Heart left ventricle (tissue), 16 donors: ENCODE measurements around the gene C19orf44. TPM values are rescaled to one million over a fixed set of nuclear protein-coding genes. Genes with fewer than 3 reads are reported as not detected.
"Not testable (repeated sequence)": the region's sequence is repeated elsewhere in the genome, so short reads cannot be mapped to it uniquely, and the experiment has no call there.

Experiments
- ATAC-seq, 4 donors: fragments of 200-7000 bp; cut with Tn5 transposase; one replicate each; pipeline ENCODE4 v1.9.1; 2020 to 2022; ENCODE audit warnings: moderate library complexity in 4 of 4, mild to moderate bottlenecking in 3 of 4, moderate number of reproducible peaks in 1 of 4
- DNase-seq, 5 donors: peaks; one replicate each; pipeline ENCODE4 v3.0.0-alpha.2; 2020
- H3K27ac ChIP-seq, 12 donors: fragments of 200-600 bp; sonication (generic) in 4 of 12; one replicate each; pipeline versions ENCODE4 v1.5.0 to v1.8.0; 2016 to 2022; ENCODE audit warnings: mild to moderate bottlenecking in 2 of 12
- H3K27me3 ChIP-seq, 9 donors: fragments of 200-600 bp; sonication (generic) in 2 of 9; one replicate each; pipeline versions ENCODE4 v1.5.1 to v1.8.0; 2016 to 2022; ENCODE audit warnings: mild to moderate bottlenecking in 3 of 9
- H3K36me3 ChIP-seq, 9 donors: fragments of 200-600 bp; sonication (generic) in 2 of 9; one replicate each; pipeline versions ENCODE4 v1.5.0 to v1.8.0; 2018 to 2022; ENCODE audit warnings: mild to moderate bottlenecking in 2 of 9
- H3K4me1 ChIP-seq, 12 donors: fragments of 200-600 bp; sonication (generic) in 4 of 12; one replicate each; pipeline versions ENCODE4 v1.5.0 to v1.8.0; 2016 to 2022; ENCODE audit warnings: mild to moderate bottlenecking in 3 of 12
- H3K4me3 ChIP-seq, 12 donors: fragments of 200-600 bp; sonication (generic) in 4 of 12; one replicate each; pipeline versions ENCODE4 v1.5.0 to v1.8.0; 2017 to 2022; ENCODE audit warnings: mild to moderate bottlenecking in 9 of 12, moderate library complexity in 4 of 12
- H3K9me3 ChIP-seq, 12 donors: fragments of 200-600 bp; sonication (generic) in 4 of 12; one replicate each; pipeline versions ENCODE4 v1.5.0 to v1.8.0; 2016 to 2022; ENCODE audit warnings: mild to moderate bottlenecking in 1 of 12
- POLR2A ChIP-seq, 2 donors: fragments of 450-650 bp; IDR thresholded peaks; one replicate each; pipeline ENCODE4 v1.6.1; 2017; ENCODE audit warnings: antibody characterized with exemption in 2 of 2, mild to moderate bottlenecking in 2 of 2, moderate library complexity in 2 of 2
- WGBS, 4 donors: extraction: QIAGEN DNeasy Blood & Tissue Kit in 2 of 4; methylation state at CpG; one replicate each; pipeline versions ENCODE4 v1.1.5 to v1.1.7; 2013 to 2018; 5-methylcytosine and 5-hydroxymethylcytosine counted together
- intact Hi-C, 10 donors: fragments of 100-400 bp; cut with DNase I; formaldehyde crosslinking; loops; one replicate each; pipeline versions ENCODE4 v1.11.1 to v1.14.2; 2022
- polyA plus RNA-seq, 2 donors: library from polyadenylated mRNA; stranded (reverse); fragments of 200-250 nt; gene quantifications; one replicate each; pipeline ENCODE4 v1.2.3, GENCODE V29; 2013
- total RNA-seq, 9 donors: library from RNA; depleted of rRNA in 2 of 9; stranded (reverse); fragments of >200 nt in 2 of 9; fragmentation: NEBNext Ultra II Directional in 3 of 9; extraction: Animal tissue kit (Norgen Biotek cat#: 25700) in 3 of 9; gene quantifications; one replicate each; pipeline versions ENCODE4 v1.1.0 to v1.2.4, GENCODE V29; 2016 to 2023
- TF ChIP-seq, protein P1 (sequence below), 12 donors: fragments of 200-600 bp; sonication (generic) in 4 of 12; IDR thresholded peaks; one replicate each; pipeline versions ENCODE4 v1.5.0 to v1.8.0; 2018 to 2022; ENCODE audit warnings: antibody characterized with exemption in 12 of 12, mild to moderate bottlenecking in 5 of 12
- donor health status: ischemic (EF 13 %, LVEDD 7.1; RV severe dilation, severe dysfunction).
- donor health status: healthy with polysubstance abuse.
- donor health status: DM: no; HTN: yes; CAD: no.
- donor health status: DM: no; HTN: no; CAD: no.
- donor health status: ischemic (EF 25% LVEDD 6.9; RV normal size, moderate dysfunction).
- donor health status: ischemic (EF 25% LVEDD 5.7; RV mildly dilated, moderate dysfunction).
- donor health status: healthy.
- donor health status: DM: yes; HTN: yes; CAD: no.
- donor health status: ischemic (EF 35%, LVEDD 5.7; RV mildly dilated, moderate dysfunction).
- donor health status: nonischemic (EF 11% LVEDD 7.7; RV severe dilation, severe dysfunction).
- donor health status: DM: yes; HTN: yes; CAD: no.
- donor health status: PGD.
- donor health status: ischemic (EF 29% LVEDD 5.4; RV normal size, mild dysfunction).
- donor health status: nonischemic (EF 23%, LVEDD 6.1; RV moderate dilation, normal function).

The C19orf44 gene
- total and polyA plus RNA-seq, 11 donors: 1.6 to 4.8 (median 3.3) TPM

DNA sequence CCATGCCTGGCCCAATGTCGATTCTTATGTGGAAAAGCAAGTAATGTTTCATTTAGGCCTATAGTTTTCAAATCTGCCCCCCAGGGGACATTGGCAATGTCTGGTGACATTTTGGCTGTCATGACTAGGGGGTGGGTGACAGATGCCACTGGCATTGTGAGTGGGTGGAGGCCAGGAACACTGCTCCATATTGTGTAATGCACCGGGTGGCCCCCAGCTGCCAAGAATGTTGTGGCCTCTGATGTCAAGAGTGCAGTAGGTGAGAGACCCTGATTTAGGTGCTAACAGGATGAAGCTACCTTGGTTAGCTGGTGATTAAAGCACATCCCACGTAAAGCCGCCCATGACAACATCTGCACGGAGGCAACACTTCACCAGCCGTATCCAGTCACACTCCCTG, 10.8 kb downstream of the C19orf44 start:
- Histone ChIP-seq H3K36me3 (peaks cover 0 to 80% (median 27%) of the 10 kb centered on the region in 9 donors), H3K4me3 (no peak overlapping the region), H3K4me1 (peaks cover 0 to 18% (median 0%) of the 10 kb centered on the region in 12 donors), H3K9me3 (no peaks in the 10 kb centered on the region), H3K27me3 (no peaks in the 10 kb centered on the region), H3K27ac (no peak overlapping the region)
- WGBS, 4 donors: 89 to 98% (median 92%) methylated on average over 6 of the region's 6 CpGs
- TF ChIP-seq POLR2A (IDR thresholded peaks at IDR 0.05): no peak
- TF ChIP-seq, protein P1, sequence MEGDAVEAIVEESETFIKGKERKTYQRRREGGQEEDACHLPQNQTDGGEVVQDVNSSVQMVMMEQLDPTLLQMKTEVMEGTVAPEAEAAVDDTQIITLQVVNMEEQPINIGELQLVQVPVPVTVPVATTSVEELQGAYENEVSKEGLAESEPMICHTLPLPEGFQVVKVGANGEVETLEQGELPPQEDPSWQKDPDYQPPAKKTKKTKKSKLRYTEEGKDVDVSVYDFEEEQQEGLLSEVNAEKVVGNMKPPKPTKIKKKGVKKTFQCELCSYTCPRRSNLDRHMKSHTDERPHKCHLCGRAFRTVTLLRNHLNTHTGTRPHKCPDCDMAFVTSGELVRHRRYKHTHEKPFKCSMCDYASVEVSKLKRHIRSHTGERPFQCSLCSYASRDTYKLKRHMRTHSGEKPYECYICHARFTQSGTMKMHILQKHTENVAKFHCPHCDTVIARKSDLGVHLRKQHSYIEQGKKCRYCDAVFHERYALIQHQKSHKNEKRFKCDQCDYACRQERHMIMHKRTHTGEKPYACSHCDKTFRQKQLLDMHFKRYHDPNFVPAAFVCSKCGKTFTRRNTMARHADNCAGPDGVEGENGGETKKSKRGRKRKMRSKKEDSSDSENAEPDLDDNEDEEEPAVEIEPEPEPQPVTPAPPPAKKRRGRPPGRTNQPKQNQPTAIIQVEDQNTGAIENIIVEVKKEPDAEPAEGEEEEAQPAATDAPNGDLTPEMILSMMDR (IDR thresholded peaks at IDR 0.05): no peak
- DNase-seq (no peak), ATAC-seq (no peak)
- intact Hi-C loops: no loop called here

DNA sequence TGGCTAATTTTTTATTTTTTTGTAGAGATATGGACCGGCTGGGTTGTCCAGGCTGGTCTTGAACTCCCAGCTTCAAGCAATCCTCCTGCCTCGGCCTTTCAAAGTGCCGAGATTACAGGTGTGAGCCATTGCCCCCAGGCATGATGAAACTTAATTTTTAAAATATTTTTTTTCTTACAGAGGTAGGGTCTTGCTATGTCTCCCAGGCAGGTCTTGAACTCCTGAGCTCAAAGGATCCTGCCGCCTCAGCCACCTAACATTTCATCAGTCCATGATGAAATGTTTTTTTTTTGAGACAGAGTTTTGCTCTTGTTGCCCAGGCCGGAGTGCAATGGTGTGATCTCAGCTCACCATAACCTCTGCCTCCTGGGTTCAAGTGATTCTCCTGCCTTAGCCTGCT, 12.4 kb downstream of the C19orf44 start:
- Histone ChIP-seq H3K4me1 (peaks cover 0 to 18% (median 0%) of the 10 kb centered on the region in 12 donors), H3K27me3 (no peaks in the 10 kb centered on the region), H3K36me3 (peaks cover 0 to 80% (median 31%) of the 10 kb centered on the region in 9 donors), H3K9me3 (no peaks in the 10 kb centered on the region), H3K4me3 (no peak overlapping the region), H3K27ac (peak overlapping the region in 1 of 12 donors; percentile 68)
- DNase-seq: no peak
- intact Hi-C loops: no loop called here
- WGBS, 4 donors: 94 to 97% (median 96%) methylated on average over 5 of the region's 5 CpGs
- TF ChIP-seq POLR2A (IDR thresholded peaks at IDR 0.05): no peak
- TF ChIP-seq, protein P1 (IDR thresholded peaks at IDR 0.05): no peak
- ATAC-seq: no peak

DNA sequence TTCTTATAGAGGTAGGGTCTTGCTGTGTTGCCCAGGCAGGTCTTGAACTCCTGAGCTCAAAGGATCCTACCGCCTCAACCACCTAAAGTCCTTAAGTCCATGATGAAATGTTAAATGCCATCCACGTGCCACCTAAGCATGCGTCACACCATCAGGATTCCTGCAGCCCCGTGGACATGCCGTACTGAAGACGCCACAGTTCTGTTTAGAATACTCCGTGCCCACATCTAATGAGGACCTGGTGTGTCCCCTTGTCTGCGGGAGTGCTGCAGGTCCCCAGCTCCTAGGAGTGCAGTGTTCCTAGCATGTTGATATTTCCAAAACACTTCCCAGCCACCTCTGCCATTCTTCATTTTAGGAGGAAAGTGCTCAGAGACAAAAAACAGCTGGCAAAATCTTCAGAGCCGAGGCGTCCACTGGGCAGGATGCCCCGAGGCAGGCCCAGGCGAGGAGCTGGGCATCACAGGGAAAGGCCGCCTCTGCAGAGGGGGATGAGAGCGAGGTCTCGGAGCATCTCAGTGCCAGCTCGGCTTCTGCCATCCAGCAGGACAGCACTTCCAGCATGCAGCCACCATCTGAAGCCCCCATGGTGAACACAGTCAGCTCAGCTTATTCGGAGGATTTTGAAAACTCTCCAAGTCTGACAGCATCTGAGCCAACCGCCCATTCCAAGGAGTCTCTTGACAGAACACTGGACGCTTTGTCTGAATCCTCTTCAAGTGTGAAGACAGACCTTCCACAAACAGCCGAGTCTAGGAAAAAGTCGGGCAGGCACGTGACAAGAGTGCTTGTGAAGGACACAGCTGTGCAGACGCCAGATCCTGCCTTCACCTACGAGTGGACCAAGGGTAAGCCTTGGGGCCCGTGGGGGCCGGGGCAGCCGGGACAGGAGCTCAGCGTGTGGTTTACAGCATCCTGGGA, 13.2 kb downstream of the C19orf44 start:
- Histone ChIP-seq H3K9me3 (no peaks in the 10 kb centered on the region), H3K27me3 (no peaks in the 10 kb centered on the region), H3K36me3 (peaks cover 0 to 78% (median 25%) of the 10 kb centered on the region in 9 donors), H3K27ac (peak overlapping the region in 8 of 12 donors; percentile 28 to 75 (median 45)), H3K4me1 (peaks cover 0 to 18% (median 0%) of the 10 kb centered on the region in 12 donors), H3K4me3 (no peak overlapping the region)
- 72 to 84% (median 79%) methylated on average over 27 to 28 of the region's 28 CpGs for WGBS, 4 donors
- DNase-seq (peak in 3 of 5 donors; percentile 39 to 75 (median 73)), ATAC-seq (peak; percentile 28 to 86 (median 73))
- intact Hi-C loops: no loop called here
- TF ChIP-seq, protein P1 (IDR thresholded peaks at IDR 0.05): no peak
- TF ChIP-seq POLR2A (IDR thresholded peaks at IDR 0.05): no peak

DNA sequence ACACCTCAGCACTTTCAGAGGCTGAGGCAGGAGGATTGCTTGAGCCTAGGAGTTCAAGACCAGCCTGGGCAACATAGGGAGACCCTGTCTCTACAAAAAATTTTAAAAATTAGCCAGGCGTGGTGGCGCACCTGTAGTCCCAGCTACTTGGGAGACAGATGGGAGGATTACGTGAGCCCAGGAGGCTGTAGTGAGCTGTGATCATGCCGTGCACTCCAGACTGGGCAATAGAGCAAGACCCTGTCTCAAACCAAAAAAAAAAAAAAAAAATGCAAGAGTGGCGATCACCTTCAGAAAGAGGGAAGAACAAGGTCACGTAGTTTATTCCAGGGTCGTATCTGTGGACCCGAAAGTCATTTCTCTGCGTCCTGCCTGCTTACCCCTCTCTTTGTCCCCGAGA, 16.4 kb downstream of the C19orf44 start:
- ATAC-seq, H3K9me3 ChIP-seq, H3K4me3 ChIP-seq, H3K27me3 ChIP-seq, DNase-seq, intact Hi-C loops, H3K27ac ChIP-seq: not testable (repeated sequence)
- peaks cover 0 to 18% (median 0%) of the 10 kb centered on the region in 12 donors for H3K4me1 ChIP-seq
- 92 to 96% (median 96%) methylated on average over 10 of the region's 10 CpGs for WGBS, 4 donors
- H3K36me3 ChIP-seq: peaks cover 0 to 90% (median 31%) of the 10 kb centered on the region in 9 donors
